A673 (cell line): ENCODE results near the gene ECI2.

Experiments
- CTCF ChIP-seq: fragments of 300-800, 200-600 bp; sonication (generic); conservative IDR thresholded peaks from 2 replicates; pipeline ENCODE4 v1.5.1; 2017; ENCODE audit warnings: low read depth, mild to moderate bottlenecking, antibody characterized with exemption, low read length, moderate library complexity, mixed read lengths
- EZH2 ChIP-seq: fragments of 200-600 bp; sonication (generic); IDR thresholded peaks from 2 replicates; pipeline ENCODE4 v1.6.1; 2017; ENCODE audit warnings: borderline replicate concordance, low read depth, mild to moderate bottlenecking, mixed read lengths, antibody characterized with exemption, low read length; ENCODE audit not compliant: poor library complexity, severe bottlenecking

GRCh38 chr6:4164456-4164855 is 29.1 kb upstream of the ECI2 start:
- TF ChIP-seq CTCF (no peak), EZH2 (no peak)
